ENCODE results near the gene ATXN1.

Gene ATXN1

GRCh38 chr6:16331384-16332174 lies 429.7 kb downstream of the ATXN1 start:
- peak; percentile 56 to 58 for DNase-seq (ENCODE audit: low read depth in 1 of 2, low spot score in 1 of 2)
- H3K27me3 ChIP-seq (ENCODE audit: insufficient read depth, poor library complexity, severe bottlenecking), result no peaks in the 10 kb centered on the region
- H3K27ac ChIP-seq (replicated peaks), result no peak overlapping the region
- no peak overlapping the region for H3K4me3 ChIP-seq (replicated peaks; ENCODE audit: insufficient read depth, low read length)
- no peak for TF ChIP-seq SPI1 (IDR thresholded peaks at IDR 0.05; ENCODE audit: borderline replicate concordance, low read depth)
- no peak for TF ChIP-seq GABPA (IDR thresholded peaks at IDR 0.05; ENCODE audit: low read depth)
- TF ChIP-seq CTCF (IDR thresholded peaks at IDR 0.05; ENCODE audit: insufficient read depth, low read length), result peak; percentile 94
- no peak for TF ChIP-seq REST (IDR thresholded peaks at IDR 0.05; ENCODE audit: insufficient replicate concordance, low read depth)

GRCh38 chr6:16329233-16329632 lies 432.0 kb downstream of the ATXN1 start:
- no peak for DNase-seq (ENCODE audit: low read depth in 1 of 2, low spot score in 1 of 2)
- TF ChIP-seq CTCF (IDR thresholded peaks at IDR 0.05; ENCODE audit: insufficient read depth, low read length), result no peak
- Histone ChIP-seq H3K27ac (replicated peaks) (no peak overlapping the region), H3K27me3 (ENCODE audit: insufficient read depth, poor library complexity, severe bottlenecking) (no peaks in the 10 kb centered on the region), H3K4me3 (replicated peaks; ENCODE audit: insufficient read depth, low read length) (no peak overlapping the region)

GRCh38 chr6:16327777-16328325 lies 433.4 kb downstream of the ATXN1 start:
- TF ChIP-seq CTCF (IDR thresholded peaks at IDR 0.05; ENCODE audit: insufficient read depth, low read length) (no peak), REST (IDR thresholded peaks at IDR 0.05; ENCODE audit: insufficient replicate concordance, low read depth) (no peak), SPI1 (IDR thresholded peaks at IDR 0.05; ENCODE audit: borderline replicate concordance, low read depth) (no peak), GABPA (IDR thresholded peaks at IDR 0.05; ENCODE audit: low read depth) (no peak), POLR2AphosphoS5 (IDR thresholded peaks at IDR 0.05; ENCODE audit: low read depth) (no peak)
- Histone ChIP-seq H3K27me3 (ENCODE audit: insufficient read depth, poor library complexity, severe bottlenecking) (no peaks in the 10 kb centered on the region), H3K27ac (replicated peaks) (no peak overlapping the region), H3K4me3 (replicated peaks; ENCODE audit: insufficient read depth, low read length) (no peak overlapping the region)
- no peak for DNase-seq (ENCODE audit: low read depth in 1 of 2, low spot score in 1 of 2)

Data from HL-60 (cell line).